HG03378 (cell line): ENCODE data around the gene RNASE7.
A peak's percentile ranks its signal among the peaks of the same experiment; 100 is the strongest.
"Not testable (repeated sequence)": the region's sequence is repeated elsewhere in the genome, so short reads cannot be mapped to it uniquely, and the experiment has no call there.

Experiments
- ATAC-seq: cut with Tn5 transposase; IDR thresholded peaks from one replicate; pipeline ENCODE4 v1.9.1; 2021; ENCODE audit warnings: mild to moderate bottlenecking, moderate library complexity; ENCODE audit not compliant: unreplicated experiment

The RNASE7 gene

GRCh38 chr14:21041676-21042433 is at the start of gene RNASE7:
TSS of gene RNASE7 (plus strand) at chr14:21042362. CDS start at chr14:21042993, 631 bp downstream.
- no peak for ATAC-seq

GRCh38 chr14:20996521-20996920 is 45.6 kb upstream of the RNASE7 start:
- no peak for ATAC-seq

GRCh38 chr14:20997115-20997514 is 45.0 kb upstream of the RNASE7 start:
- no peak for ATAC-seq

GRCh38 chr14:20997564-20997963 is 44.6 kb upstream of the RNASE7 start:
- no peak for ATAC-seq

- no peak for ATAC-seq
These were observed 44.0 kb upstream of the RNASE7 start for GRCh38 chr14:20998139-20998538.

GRCh38 chr14:20998674-20999366 is 43.3 kb upstream of the RNASE7 start, which contains the start of gene SLC39A2:
TSS of gene SLC39A2 (plus strand) at chr14:20999293. CDS start at chr14:20999447, 154 bp downstream.
- no peak for ATAC-seq

GRCh38 chr14:20999591-20999990 is 42.6 kb upstream of the RNASE7 start:
- no peak for ATAC-seq

GRCh38 chr14:21001218-21001617 is 40.9 kb upstream of the RNASE7 start:
- ATAC-seq: no peak

- ATAC-seq: no peak
These were observed 38.3 kb upstream of the RNASE7 start for GRCh38 chr14:21003788-21004346.

GRCh38 chr14:21009721-21010120 is 32.4 kb upstream of the RNASE7 start:
- not testable (repeated sequence) for ATAC-seq

GRCh38 chr14:21011136-21011535 is 31.0 kb upstream of the RNASE7 start:
- ATAC-seq: no peak

GRCh38 chr14:21014761-21015190 is 27.4 kb upstream of the RNASE7 start:
- ATAC-seq: peak; percentile 65

GRCh38 chr14:21015312-21015711 is 26.9 kb upstream of the RNASE7 start:
- no peak for ATAC-seq

- ATAC-seq: no peak
These were observed 25.6 kb upstream of the RNASE7 start for GRCh38 chr14:21016413-21017190.

GRCh38 chr14:21017528-21018245 is 24.5 kb upstream of the RNASE7 start:
- no peak for ATAC-seq

GRCh38 chr14:21018286-21018685 is 23.9 kb upstream of the RNASE7 start:
- ATAC-seq: no peak

GRCh38 chr14:21018781-21019180 is 23.4 kb upstream of the RNASE7 start:
- no peak for ATAC-seq

GRCh38 chr14:21019366-21019765 is 22.8 kb upstream of the RNASE7 start:
- ATAC-seq: no peak

- ATAC-seq: no peak
These were observed 21.1 kb upstream of the RNASE7 start for GRCh38 chr14:21020977-21021545.

GRCh38 chr14:21022686-21023085 is 19.5 kb upstream of the RNASE7 start:
- ATAC-seq: no peak
